Panc1 (cell line): ENCODE measurements around the gene ANP32B.

ENCODE experiments used
- CTCF ChIP-seq: fragments of 450-650 bp; IDR thresholded peaks from 2 replicates; pipeline ENCODE4 v1.5.1; 2017; ENCODE audit warnings: mild to moderate bottlenecking
- POLR2AphosphoS5 ChIP-seq: IDR thresholded peaks from 2 replicates; pipeline ENCODE4 v1.6.1; 2012; ENCODE audit warnings: mild to moderate bottlenecking, low read depth, low read length, moderate library complexity
- SIN3A ChIP-seq: IDR thresholded peaks from 2 replicates; pipeline ENCODE4 v1.6.1; 2012; ENCODE audit warnings: low read depth, mild to moderate bottlenecking, low read length, moderate library complexity, borderline replicate concordance; ENCODE audit not compliant: insufficient read depth
- TF ChIP-seq, protein P1 (sequence below), 2 experiments: IDR thresholded peaks; 2 replicates each; pipeline ENCODE4 v1.6.1; 2011 to 2012; ENCODE audit warnings: low read depth in 2 of 2, control low read depth in 1 of 2, low read length in 1 of 2, mild to moderate bottlenecking in 1 of 2, moderate library complexity in 1 of 2; ENCODE audit not compliant: insufficient read depth in 1 of 2

DNA sequence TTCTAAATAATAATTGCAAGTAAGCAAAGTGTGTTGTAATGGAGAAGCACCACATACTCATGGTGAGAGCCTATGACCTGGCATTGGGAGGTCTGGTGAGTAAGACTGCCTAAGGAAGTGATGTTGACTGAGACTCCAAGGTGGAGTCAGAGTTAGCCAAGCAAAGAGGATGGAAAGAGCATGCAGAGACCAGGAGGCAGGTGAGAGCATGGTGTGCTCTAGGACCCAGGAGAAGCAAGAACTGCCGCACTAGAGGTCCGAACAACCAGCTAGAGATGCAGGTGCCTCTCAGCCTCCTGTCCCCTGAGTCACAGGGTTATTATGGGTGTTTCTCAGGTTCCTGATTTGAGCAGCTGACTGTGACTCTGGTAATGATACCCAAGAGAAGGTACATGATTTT lies 27.3 kb downstream of the ANP32B start:
- TF ChIP-seq CTCF = no peak
- no peak for TF ChIP-seq SIN3A
- TF ChIP-seq POLR2AphosphoS5 = no peak
- TF ChIP-seq, protein P1, sequence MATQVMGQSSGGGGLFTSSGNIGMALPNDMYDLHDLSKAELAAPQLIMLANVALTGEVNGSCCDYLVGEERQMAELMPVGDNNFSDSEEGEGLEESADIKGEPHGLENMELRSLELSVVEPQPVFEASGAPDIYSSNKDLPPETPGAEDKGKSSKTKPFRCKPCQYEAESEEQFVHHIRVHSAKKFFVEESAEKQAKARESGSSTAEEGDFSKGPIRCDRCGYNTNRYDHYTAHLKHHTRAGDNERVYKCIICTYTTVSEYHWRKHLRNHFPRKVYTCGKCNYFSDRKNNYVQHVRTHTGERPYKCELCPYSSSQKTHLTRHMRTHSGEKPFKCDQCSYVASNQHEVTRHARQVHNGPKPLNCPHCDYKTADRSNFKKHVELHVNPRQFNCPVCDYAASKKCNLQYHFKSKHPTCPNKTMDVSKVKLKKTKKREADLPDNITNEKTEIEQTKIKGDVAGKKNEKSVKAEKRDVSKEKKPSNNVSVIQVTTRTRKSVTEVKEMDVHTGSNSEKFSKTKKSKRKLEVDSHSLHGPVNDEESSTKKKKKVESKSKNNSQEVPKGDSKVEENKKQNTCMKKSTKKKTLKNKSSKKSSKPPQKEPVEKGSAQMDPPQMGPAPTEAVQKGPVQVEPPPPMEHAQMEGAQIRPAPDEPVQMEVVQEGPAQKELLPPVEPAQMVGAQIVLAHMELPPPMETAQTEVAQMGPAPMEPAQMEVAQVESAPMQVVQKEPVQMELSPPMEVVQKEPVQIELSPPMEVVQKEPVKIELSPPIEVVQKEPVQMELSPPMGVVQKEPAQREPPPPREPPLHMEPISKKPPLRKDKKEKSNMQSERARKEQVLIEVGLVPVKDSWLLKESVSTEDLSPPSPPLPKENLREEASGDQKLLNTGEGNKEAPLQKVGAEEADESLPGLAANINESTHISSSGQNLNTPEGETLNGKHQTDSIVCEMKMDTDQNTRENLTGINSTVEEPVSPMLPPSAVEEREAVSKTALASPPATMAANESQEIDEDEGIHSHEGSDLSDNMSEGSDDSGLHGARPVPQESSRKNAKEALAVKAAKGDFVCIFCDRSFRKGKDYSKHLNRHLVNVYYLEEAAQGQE (IDR thresholded peaks at IDR 0.05; ENCODE audit: insufficient read depth in 1 of 2, low read depth in 2 of 2, low read length in 1 of 2) = no peak
